ENCODE data around the gene PCGF5.

DNA sequence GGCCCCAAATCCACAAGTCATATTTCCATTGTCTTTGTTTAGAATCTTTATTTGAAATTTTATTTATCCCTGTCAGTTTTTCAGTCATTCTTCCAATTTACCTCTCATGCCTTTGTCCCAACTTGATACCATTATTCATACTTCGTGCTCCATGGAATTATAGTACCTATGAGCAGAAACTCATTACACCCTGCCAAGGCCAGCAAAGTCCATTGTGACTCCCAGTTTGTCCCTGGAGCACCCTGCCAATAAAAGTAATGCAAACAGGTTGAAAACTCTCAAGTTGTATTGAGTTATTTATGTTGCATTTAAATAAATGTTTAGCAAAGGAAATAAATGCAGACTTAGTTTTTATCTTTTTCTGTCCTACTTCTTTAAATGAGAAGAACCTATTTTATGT lies 19.3 kb downstream of the PCGF5 start:
- TF ChIP-seq, protein P1, sequence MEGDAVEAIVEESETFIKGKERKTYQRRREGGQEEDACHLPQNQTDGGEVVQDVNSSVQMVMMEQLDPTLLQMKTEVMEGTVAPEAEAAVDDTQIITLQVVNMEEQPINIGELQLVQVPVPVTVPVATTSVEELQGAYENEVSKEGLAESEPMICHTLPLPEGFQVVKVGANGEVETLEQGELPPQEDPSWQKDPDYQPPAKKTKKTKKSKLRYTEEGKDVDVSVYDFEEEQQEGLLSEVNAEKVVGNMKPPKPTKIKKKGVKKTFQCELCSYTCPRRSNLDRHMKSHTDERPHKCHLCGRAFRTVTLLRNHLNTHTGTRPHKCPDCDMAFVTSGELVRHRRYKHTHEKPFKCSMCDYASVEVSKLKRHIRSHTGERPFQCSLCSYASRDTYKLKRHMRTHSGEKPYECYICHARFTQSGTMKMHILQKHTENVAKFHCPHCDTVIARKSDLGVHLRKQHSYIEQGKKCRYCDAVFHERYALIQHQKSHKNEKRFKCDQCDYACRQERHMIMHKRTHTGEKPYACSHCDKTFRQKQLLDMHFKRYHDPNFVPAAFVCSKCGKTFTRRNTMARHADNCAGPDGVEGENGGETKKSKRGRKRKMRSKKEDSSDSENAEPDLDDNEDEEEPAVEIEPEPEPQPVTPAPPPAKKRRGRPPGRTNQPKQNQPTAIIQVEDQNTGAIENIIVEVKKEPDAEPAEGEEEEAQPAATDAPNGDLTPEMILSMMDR (conservative IDR thresholded peaks at IDR 0.05; ENCODE audit: low read length), result no peak
- no peak for TF ChIP-seq EZH2phosphoT487 (IDR thresholded peaks at IDR 0.05; ENCODE audit: borderline replicate concordance)
